Left forelimb (tissue), 1 donor: Measurements from ENCODE around the gene BACH1.

Experiments used
- DNase-seq: peaks from one replicate; pipeline ENCODE4 v3.0.0-alpha.2; 2018; ENCODE audit warnings: low spot score

Gene BACH1

DNA sequence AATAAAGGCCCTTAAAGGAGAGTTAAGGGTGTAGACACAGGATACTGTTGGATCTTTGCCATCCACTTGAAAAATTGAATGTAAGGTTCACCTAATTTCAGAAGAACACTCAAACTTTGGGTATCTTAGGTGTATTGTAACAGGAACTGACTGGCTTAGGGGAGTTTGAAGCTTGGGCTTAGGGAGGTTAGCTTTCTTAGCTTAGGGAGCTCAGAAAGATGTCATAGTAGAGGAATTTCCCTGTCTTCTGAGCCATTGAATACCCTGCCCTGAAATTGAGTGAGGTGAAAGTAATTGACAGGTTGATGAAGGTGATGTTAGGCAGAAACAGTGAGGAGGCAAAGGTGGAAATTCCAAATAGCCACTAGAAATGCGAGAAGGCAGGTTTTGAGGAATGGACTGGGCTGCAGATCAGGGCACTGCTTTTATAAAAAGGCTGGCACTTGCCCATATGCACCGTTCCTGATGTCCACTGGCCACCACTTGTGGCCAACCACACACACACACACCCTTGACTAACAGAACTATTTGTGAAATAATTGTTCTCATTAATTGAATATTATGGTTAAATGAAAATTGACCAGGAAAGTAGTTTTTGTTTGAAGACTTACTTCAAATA is 16.5 kb downstream of the BACH1 start:
- no peak for DNase-seq

GRCh38 chr21:29316029-29316742 is 17.5 kb downstream of the BACH1 start:
- no peak for DNase-seq

- no peak for DNase-seq
Measured at GRCh38 chr21:29316806-29317205, 18.1 kb downstream of the BACH1 start.

DNA sequence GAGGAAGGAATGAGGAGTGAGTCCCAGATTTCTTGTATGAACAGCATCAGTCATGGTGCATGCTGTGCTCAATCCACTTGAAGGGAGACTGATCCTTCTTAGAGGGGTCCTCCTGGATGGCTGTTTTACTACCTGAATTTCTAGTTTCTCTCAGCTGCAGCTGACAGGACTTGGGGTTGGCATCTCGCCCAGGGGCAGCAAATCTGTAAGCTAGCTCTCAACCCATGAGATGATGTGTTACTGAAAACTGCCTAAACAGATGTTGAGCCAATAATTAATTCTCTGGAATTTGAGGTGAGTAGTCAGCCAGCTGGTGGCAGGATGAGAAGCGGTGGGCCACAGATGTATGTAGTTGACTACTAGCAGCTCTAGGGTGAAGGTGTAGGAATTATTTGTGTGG is 19.6 kb downstream of the BACH1 start:
- no peak for DNase-seq

DNA sequence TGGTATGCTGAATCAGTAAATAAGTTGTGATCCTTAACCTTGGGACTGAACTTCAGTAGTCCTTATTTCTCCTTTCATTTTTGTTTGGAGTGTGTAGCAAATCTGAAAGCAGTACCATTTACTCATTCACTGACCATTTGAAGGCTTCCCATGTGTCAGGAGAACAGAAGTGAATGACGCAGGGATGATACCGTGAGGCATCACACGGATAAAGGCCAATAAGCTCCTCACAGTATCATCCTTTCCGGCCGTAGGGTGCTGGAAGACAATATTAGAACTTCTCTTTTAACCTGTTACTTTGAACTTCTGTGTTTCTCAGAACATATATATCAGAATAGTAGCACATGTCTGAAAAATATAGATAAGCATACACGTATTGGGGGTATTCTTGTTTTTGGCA is 21.3 kb downstream of the BACH1 start:
- no peak for DNase-seq

GRCh38 chr21:29321217-29321616 is 22.5 kb downstream of the BACH1 start:
- DNase-seq = no peak

- DNase-seq = no peak
Measured at GRCh38 chr21:29321932-29322928, 23.5 kb downstream of the BACH1 start.

GRCh38 chr21:29323189-29323588 is 24.5 kb downstream of the BACH1 start:
- DNase-seq = no peak

- no peak for DNase-seq
Measured at GRCh38 chr21:29326914-29327554, 28.3 kb downstream of the BACH1 start.

GRCh38 chr21:29329406-29329805 is 30.7 kb downstream of the BACH1 start:
- no peak for DNase-seq

DNA sequence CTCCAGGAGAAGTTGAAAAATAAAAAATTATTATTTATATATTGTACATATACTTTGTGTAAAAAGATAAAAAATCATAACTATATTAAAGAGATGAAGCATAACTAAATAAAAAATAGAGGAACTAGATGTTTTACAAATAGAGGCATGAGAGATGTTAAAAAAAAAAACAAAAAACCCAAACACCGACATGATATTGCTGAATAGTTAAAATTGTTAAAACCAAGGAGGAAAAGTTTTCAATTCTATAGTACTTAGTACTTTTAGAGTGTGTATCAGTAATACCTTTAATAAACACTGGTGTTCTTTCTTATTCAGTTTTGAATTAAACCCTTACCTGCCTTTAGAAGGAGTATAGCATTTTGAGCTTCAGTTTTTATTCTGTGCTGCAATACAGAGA is 32.1 kb downstream of the BACH1 start:
- no peak for DNase-seq

- DNase-seq = no peak
Measured at GRCh38 chr21:29332461-29333362, 34.0 kb downstream of the BACH1 start.

DNA sequence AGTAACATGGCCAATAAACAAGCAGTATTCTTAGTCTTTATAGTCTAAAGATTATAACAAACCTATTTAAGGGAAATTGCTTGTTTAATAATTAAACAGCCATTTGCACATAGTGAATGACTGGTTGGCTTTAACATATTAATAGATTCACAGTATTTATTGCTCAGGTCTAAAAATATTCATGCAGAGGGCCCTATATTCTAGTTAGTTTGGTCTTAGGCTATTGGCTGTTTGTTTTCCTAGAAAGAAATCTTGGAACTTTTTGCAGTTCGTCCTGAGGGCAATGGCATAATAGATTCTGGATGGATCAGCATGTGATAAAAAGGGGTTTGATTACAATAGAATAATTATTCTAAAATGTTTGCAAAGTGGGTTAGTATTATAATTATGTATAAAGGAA is 34.7 kb downstream of the BACH1 start:
- DNase-seq = no peak

DNA sequence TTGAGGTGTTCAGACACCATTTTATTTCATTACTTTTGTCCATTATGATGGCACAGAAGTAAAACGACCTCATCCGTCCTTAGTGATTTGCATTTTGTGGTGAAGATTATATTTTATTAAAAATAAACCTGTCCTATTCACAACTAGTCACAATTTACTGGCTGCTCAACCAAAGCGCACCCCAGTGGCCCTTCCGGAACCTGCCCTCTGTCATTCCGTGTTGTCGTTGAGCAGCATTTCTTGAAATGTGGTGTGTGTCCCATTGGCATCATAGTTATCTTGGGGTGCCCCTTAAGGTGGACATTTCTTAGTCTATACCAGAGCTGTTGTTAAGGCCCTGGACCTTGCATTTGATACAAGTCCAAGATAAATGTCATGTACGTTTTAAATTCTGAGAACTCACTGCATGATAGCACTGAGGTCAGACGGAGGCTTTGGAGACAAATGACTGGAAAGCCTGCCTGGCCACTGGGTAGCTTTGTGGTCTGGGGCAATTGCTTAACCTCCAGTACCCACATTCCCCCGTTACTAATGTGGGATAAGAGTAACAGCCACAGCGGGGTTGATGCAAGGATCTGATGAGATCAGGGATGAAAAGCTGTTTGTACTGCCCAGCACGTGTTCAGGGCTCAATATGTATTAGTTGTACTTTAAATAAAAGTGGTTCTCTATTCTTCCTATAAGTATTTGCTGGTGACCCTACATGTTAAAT is 36.2 kb downstream of the BACH1 start:
- DNase-seq = no peak

DNA sequence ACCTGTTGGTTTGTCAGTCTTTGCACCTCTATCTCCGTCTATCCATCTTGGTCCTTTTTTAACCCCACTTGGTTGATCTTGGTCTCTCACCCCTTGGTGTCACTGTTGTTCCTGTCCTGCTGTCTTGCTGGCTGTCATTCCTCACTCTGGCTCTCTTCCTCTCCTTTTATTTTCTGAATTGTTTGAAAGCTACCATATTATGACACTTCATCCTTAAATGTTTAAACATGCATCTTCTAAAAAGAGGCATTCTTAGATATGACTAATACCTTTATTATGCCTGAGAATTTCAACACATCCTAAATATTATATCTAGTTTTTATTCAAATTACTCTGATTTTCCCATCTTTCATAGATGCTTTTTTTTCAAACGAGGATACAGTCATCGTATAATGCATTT is 37.0 kb downstream of the BACH1 start:
- DNase-seq = no peak

DNA sequence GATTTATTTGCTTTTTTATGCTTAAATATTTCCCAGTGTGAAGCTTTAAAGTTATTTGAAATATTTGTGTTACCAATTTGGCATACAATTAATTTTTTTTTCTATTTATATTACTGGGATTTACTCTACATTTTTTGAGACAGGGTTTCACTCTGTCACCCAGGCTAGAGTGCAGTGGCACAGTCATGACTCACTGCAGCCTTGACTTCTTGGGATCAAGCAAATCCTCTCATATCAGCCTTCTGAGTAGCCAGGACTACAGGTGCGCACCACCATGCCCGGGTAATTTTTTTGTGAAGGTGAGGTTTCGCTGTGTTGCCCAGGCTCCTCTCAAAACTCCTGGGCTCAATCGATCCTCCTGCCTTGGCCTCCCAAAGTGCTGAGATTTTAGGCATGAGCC is 39.5 kb downstream of the BACH1 start:
- DNase-seq = no peak

DNA sequence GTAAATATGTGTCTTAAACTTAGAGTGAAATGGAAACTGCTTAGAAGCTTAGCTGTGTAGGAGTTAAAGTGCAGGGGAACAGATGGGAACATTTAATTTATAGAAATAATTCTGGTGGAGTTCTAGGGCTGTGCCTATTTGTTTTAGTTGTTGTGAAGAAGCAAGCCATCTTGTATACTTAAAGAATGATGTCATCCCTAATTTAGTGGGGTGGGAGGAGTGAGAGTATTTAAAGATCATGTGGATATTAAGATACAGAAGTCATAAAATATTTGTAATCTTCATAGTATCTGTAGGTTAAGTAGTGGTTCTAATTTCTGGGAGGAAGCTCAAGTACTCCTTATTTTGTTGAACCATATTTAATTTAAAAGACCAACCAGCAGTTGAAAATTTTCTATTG is 41.5 kb downstream of the BACH1 start:
- DNase-seq = no peak

DNA sequence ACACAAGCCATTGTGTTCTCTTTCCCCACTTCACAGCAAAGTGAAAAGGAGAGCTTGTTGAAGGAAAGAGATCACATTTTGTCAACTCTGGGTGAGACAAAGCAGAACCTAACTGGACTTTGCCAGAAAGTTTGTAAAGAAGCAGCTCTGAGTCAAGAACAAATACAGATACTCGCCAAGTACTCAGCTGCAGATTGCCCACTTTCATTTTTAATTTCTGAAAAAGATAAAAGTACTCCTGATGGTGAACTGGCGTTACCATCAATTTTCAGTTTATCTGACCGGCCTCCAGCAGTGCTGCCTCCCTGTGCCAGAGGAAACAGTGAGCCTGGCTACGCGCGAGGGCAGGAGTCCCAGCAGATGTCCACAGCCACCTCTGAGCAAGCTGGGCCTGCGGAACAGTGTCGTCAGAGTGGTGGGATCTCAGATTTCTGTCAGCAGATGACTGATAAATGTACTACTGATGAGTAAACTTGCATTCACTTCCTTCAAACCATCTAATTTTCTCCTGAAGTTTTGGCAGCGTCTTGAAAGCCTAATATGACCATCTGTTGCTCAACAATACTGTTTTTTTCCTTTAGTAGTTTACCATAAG is 43.7 kb downstream of the BACH1 start:
- DNase-seq = no peak

- DNase-seq = no peak
Measured at GRCh38 chr21:29343519-29343918, 44.8 kb downstream of the BACH1 start.

DNA sequence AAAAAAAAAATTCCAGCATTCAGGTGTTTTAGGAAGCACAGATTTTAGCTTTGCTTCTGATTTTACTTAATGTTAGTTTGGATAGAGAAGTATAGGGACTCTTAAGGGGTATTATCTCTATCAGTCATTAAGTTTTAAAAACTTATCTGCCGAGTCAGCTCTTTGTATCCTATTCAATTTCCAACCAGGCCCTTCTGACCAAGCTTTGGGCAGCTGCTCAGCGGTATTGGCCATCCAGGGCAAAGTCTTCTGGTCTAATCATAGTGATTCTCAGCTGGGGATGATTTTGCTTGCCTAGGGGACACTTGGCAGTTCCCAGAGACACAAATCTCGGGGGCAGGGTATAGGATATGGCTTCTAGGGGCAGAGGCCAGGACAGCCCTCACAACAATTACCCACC is 47.6 kb downstream of the BACH1 start:
- no peak for DNase-seq
